GM19467 (cell line): ENCODE results near the gene TNFAIP3.

Experiments
- ATAC-seq: cut with Tn5 transposase; IDR thresholded peaks from one replicate; pipeline ENCODE4 v1.9.1; 2021; ENCODE audit warnings: mild to moderate bottlenecking, moderate library complexity; ENCODE audit not compliant: unreplicated experiment

The TNFAIP3 gene

DNA sequence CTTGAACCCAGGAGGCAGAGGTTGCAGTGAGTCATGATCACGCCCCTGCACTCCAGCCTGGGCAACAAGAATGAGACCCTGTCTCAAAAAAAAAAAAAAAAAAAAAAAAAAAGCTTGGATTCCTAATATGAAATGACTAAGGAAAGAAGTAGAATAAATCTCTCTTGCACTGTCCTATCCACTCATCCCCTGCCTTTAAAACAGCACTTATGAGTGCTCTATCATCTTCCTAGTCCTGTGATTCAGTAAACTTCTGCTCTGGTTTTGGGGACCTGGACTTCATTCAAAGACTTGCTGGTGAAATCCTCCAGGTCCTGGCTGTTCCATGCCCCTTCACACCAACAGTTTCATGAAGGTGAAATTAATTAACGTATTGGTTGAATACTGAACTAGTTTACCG is 29.6 kb downstream of the TNFAIP3 start:
- no peak for ATAC-seq

GRCh38 chr6:137900815-137901214 is 33.8 kb downstream of the TNFAIP3 start:
- no peak for ATAC-seq

DNA sequence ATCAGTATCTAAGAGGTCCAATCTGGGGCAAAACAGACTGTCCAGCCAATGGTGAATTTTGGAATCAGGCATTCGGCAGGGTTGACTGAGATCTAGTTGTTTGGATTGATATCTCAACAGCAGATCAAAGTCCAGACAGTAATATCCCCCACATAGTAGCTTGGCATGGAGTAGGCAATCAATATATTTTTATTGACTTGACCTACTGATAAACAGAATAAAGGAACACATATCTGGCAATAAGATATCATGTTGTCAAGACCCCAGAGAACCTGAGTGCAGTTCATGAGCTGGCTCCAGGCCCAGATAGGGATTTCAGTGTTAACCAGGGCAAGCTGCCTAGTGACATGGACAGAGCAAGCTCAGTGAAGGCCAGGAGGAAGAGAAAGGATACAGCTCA is 34.4 kb downstream of the TNFAIP3 start:
- ATAC-seq, result no peak

DNA sequence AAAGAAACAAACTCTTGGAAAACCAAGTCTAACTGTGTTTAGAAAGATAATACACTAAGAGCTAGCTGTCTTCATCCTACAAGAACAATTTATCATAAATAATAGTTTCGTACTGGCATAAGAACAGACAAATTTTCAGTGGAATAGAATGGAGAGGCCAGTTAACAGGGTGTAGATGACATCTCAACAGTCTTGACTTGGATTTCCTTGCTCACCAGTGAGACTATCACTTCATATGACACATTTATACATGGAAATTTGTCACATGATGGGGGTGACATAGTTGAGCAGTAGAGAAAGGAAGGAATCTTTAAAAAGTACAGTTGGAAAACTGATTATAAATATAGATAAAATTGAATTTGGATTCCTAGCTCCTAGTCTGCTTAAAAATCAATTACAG is 35.6 kb downstream of the TNFAIP3 start:
- ATAC-seq, result no peak

DNA sequence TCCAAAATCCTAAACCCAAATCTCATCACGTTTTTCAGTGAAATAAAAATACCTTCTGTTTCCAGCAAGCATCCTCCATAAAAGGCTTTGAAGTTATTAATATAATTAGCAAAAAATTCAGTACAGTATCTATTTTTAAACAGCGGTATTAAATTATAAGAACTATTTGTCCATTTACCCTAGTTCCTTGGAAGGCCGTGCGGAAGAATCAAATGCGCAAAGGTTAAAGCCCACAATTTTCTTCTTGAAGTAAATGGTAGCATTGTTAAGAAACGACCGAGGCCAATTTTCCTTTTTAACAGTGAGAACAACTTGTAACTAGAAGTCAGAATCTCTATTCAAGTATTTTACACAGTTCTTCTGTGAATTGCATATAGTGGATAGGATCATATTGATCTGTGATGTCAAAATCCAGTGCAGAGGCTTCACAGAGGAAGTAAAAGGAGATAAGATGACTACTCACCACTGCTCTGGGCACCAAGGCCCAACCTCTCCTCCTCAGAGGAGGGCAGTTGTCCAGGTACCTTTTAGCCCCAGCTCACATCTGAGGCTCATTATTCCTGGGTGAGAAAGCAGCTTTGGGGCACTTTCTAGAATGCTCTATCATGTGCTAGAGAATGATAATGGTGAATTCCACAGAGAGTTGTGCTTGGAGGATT is 36.3 kb downstream of the TNFAIP3 start:
- ATAC-seq, result no peak

- ATAC-seq, result peak; percentile 74
These were observed 37.1 kb downstream of the TNFAIP3 start for GRCh38 chr6:137903933-137904821.

GRCh38 chr6:137904822-137905617 is 38.0 kb downstream of the TNFAIP3 start:
- peak; percentile 43 for ATAC-seq

GRCh38 chr6:137906020-137906472 is 39.0 kb downstream of the TNFAIP3 start:
- no peak for ATAC-seq

GRCh38 chr6:137907170-137907569 is 40.1 kb downstream of the TNFAIP3 start:
- ATAC-seq, result no peak

DNA sequence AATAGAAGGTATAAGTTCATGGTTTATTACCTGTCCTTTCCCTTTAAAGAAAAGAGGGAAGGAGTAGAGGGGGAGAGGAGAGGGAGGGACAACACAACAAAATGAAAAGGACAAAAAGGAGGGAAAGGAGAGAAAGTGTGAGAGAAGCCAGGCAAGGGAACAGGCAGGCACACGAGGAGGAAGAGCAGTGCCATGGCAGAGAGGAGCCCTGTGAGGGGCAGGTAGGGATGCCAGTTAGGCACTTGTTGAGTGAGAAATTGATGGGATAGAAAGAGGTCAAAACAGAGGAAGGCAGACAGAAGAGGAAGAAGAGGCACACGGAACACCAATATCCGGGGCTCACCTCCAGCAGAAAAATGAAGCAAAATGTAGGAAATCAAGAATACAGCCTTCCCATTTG is 42.5 kb downstream of the TNFAIP3 start:
- ATAC-seq, result no peak

DNA sequence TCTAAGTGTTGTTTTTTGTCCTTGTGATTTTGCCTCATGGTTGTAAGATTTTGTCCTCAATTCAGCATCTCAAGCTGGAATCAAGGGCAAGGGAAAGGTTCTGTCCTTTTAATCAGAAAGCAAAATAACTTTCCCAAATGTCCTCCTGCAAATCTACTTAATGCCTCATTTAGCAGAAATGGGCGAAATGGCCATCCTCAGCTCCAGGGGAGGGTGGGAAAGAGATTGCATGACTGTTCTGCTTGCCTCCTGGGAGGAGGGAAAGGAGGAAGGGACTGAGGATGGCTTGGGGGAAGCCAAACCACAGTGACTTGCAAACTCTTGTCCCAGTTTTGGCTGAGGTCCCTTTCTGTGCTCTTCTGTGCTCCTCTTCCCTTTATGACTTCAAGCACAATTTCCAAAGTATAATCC is 43.4 kb downstream of the TNFAIP3 start:
- no peak for ATAC-seq

GRCh38 chr6:137910843-137911456 is 43.9 kb downstream of the TNFAIP3 start:
- no peak for ATAC-seq

GRCh38 chr6:137911675-137912191 is 44.7 kb downstream of the TNFAIP3 start:
- no peak for ATAC-seq

DNA sequence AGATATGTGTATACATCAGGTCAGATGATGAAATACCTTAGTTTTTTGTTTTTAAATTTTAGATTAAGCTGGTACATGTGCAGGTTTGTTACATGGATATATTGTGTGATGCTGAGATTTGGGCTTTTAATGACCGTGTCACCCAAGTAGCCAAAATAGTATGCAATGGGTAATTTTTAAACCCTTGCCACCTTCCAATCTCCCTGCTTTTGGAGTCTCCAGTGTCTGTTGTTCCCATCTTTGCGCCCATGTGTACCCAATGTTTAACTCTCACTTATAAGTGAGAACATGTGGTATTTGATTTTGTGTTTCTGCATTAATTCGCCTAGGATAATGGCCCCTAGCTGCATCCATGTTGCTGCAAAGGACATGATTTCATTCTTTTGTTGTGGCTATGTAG is 45.8 kb downstream of the TNFAIP3 start:
- no peak for ATAC-seq

DNA sequence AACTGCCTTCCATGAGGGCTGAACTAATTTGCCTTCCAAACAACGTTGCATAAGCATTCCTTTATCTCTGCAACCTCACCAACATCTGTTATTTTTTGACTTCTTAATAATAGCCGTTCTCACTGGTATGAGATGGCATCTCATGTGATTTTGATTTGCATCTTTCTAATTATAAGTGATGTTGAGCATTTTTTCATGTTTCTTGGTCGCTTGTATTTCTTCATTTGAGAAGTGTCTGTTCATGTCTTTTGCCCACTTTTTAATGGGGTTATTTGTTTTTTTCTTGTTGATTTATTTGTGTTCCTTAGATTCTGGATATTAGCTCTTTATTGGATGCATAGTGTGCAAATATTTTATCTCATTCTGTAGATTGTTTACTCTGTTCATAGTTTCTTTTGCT is 46.4 kb downstream of the TNFAIP3 start:
- ATAC-seq, result no peak

GRCh38 chr6:137913996-137914529 is 47.0 kb downstream of the TNFAIP3 start:
- ATAC-seq, result no peak

GRCh38 chr6:137914530-137915193 is 47.6 kb downstream of the TNFAIP3 start:
- no peak for ATAC-seq

DNA sequence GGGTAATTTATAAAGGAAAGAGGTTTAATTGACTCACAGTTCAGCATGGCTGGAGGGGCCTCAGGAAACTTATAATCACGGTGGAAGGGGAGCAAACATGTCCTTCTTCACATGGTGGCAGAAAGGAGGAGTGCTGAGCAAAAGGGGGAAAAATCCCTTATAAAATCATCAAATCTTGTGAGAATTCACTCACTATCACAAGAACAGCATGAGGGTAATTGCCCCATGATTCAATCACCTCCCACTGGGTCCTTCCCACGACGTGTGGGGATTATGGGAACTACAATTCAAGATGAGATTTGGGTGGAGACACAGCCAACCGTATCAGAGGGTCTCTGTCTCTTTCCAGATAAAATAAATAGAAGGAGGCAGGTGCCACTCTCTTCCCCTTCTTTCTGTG is 48.7 kb downstream of the TNFAIP3 start:
- ATAC-seq, result no peak

GRCh38 chr6:137917551-137918325 is 50.7 kb downstream of the TNFAIP3 start:
- no peak for ATAC-seq
